GM19328 (cell line): ENCODE data around the gene TGFBR1.
A peak's percentile ranks its signal among the peaks of the same experiment; 100 is the strongest.

Source experiments
- ATAC-seq: cut with Tn5 transposase; IDR thresholded peaks from one replicate; pipeline ENCODE4 v1.9.1; 2021; ENCODE audit warnings: mild to moderate bottlenecking, moderate library complexity; ENCODE audit not compliant: unreplicated experiment

TGFBR1 gene

DNA sequence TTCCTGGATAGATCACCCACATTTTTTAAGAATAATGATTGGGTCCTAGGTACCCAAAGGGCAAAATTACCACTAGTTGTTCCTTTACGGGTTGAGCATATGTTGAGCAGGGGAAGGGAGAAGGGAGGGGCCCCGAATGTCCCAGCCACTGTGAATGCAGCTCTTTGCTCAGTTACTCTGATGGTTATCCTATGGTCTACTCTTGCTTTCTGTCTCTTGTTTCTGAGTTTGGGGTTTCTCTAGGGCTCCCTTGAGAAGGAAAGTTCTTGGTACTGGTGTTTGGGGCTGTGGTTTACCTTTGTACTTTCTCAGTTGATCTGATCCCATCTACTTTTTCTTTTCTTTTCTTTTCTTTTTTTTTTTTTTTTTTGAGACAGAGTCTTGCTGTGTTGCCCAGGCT, 61.2 kb downstream of the TGFBR1 start:
- ATAC-seq, result no peak

DNA sequence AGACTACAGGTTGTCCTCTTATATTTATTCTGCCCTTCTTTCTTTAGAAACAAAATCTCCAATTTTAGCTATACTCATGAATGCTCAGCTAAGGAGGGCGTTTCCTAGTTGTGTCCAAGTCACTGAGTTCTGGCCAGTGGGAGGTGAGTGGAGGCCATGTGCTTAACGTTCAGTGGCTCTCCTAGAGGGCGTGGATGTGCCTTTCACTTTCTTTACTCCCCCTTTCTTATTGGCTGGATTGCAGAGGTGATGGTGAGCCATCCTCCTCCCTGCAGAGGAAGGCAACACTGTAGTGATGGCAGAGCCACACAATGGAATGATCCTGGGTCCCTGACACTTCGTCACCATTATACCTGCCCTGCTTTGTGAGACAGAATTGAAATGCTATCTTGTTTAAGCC, 62.2 kb downstream of the TGFBR1 start:
- no peak for ATAC-seq

DNA sequence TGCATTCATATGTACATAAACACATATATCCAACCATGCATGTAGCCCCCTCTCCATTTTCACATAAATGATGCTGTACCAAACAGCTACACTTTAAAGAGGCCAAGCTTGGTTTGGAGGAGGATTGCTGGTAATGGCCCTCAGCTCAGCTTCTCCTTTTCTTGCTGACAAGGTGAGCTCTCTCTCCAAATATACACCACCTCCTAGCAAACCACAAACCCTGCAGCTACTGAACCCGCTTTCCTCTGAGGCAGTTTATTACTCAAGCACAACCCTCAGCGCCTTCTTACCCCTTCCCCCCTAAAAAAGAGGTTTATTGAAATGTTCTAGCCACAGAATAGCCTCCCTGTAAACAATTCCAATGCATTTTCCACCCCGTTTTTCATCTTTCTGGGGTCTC, 62.8 kb downstream of the TGFBR1 start:
- ATAC-seq, result peak; percentile 58

DNA sequence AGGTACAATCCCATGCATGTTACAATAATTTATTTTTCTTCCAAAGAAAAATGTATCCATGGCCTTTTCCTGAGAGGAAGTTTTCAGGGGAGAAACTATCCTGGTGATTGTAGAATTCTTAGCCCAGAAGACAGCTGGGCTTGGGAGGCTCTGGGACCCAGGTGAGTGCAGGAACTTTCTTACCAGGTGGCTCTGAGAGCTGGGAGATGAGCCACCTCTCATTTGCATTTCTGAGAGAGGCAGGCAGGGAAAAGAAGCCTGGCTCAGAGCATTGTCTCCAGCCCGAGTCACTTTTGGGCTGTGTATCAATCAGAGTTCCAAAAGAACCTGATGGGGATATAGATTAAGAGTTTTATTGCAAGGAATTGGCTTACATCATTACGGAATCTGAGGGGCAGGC, 64.2 kb downstream of the TGFBR1 start:
- ATAC-seq, result no peak

DNA sequence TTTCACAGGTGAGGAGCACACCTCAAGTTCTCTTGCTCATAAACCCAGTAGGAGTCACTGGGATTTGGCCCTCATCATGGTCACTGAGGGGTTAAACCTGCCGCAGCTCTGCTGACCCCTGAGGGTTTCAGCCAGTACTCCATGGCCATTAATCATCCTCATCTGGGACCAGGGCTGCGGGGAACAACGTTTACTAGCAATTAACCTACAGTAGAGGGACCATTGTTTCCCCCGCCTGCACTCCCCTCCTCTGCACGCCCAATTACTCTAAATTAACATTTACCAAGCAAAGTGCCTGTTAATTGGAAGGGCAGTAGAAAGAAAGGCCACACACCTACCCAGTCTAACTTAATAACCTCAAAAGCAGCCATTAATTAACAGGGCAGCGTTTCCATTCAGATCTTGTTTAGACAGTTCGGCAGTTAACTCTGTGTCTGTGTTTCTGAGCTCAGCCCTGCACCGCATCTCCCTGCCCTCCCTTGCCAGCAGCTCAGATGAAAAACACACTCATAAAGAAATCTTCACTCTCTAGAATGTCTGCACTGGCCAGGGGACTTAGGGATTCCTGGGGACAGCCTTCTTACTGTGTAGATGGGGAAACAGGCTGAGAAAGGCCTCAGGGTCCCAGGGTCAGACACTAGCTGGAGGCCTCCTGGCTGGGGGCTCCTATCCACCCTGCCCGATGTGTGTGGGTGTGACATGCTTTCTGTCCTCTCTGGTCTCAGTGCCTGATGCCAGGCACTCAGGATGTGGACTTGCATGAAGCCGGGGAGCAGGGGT, 65.3 kb downstream of the TGFBR1 start:
- ATAC-seq, result no peak

DNA sequence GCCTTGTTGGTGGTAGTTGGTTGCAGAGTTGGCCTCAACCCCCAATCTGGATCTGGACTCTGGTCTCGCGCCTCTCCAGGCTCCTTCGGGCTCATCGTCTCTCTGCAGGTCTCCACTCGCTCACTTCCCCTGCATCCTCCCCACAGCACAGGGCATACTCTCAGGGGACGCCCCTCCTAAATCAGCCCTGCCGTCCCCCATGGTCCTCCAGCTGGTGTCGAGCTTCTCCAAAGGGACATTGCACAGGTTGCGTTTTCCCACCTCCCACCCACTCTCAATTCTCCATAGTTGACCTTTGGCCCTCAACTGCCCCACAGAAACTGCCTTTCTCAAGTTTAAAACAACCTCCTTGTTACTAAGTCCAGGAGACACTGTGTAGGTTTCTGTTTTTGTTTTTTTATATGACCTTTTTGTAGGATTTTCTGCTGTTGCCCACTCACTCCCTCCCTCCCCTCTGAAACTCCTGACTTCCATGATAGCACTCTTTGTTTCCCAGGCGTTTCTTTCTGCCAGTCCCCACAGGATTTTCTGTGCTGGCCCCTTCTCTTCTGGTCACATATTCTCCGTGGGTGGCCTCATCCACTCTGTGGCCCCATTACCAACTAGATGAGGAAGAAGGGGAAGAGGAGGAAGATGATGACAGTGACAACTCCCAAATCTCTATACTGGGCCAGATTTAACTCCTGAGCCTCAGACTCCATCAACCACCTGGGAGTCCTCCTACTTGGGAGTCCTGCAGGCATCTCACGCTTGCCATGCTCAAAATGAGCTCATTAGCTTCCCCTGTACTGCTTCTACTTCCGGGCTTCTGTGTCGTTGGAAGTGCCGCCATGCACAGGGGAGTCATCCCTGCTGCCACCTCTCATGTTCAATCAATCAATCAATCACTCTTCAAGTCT, 66.6 kb downstream of the TGFBR1 start:
- ATAC-seq, result no peak

DNA sequence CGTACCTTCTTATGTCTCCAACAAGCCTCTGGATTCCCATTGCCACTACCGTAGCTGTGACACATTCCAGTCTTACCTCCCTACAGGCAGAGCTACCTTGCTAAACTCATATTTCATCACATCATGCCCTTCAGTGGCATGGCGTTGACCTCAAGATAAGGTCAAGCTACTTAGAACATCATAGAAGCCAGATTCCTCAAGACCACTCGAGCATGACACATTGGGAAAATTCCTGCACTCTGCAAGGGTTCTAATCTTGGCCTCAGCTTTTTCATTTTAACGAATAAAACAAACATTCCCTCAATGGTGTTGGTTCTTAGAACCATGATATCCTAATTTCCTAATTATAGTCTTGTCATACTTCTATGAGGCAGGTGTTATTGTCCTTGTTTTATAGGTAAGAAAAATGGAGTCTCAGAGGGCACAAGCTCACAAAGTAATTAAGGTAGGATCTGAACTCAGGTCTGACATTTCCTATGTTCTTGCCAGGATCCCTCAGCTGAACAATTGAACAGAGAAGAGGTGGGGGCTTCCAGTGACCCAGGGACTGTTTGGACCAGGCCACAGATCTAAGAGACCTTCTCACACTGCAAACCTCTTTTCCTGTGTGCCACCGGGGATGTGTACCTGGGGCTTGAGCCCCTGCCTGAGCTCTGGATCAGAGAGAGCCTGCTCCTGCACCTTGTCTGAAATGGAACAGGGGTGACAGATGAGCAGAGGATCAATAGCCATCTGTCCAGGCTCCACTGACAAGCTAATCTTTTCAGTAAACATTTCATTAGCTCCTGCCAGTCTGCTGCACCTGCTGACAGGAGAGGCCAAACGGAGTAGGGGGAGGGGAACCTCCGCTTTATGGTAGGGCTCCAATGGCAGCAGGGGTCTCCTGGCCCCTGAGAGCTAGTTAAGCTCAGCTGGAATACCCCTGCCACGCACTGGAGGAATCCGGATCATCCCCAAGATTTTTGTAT, 67.5 kb downstream of the TGFBR1 start:
- ATAC-seq, result no peak

DNA sequence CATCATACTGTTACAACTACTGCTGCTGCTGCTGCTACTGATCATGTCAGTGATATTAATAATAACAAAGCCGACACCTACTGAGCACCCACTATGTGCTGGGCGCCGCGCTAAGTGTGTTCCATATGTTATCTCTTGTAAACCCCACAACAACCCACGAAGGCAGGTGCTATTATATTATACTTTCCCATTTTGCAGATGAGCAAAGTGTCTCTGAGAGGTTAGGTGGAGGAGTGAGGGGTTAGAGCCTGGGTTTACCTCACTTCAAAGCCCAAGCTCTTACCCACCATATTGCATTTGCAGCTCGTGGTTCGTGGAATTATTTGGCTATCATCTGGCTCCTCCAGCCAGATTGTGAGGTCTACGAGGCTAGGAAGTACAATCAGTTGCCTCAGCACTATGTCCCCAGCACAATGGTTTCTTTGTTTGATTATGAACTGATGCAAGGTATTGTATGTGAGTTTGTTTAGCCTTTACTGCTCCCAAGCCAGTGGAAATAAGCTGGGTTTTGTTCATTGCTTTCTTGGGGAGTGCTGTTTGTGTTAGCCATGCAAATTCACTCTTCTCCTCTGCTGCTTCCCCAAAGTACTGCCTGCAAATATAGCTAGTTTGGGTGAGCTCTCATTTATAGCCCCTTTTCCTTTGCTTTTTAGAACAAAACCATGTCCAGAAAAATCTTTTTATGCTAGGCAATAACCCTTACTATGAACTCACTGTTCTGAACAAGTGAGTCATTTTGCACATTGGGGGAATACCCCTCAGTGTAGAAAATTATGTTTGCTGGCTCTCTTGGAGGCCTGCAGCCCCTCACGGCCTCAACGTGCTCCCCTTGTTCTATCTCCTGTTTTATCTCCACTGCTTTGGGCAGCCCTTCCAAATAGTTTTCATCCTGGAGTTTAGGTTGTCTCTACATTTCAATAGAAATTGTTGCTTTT, 68.9 kb downstream of the TGFBR1 start:
- no peak for ATAC-seq

DNA sequence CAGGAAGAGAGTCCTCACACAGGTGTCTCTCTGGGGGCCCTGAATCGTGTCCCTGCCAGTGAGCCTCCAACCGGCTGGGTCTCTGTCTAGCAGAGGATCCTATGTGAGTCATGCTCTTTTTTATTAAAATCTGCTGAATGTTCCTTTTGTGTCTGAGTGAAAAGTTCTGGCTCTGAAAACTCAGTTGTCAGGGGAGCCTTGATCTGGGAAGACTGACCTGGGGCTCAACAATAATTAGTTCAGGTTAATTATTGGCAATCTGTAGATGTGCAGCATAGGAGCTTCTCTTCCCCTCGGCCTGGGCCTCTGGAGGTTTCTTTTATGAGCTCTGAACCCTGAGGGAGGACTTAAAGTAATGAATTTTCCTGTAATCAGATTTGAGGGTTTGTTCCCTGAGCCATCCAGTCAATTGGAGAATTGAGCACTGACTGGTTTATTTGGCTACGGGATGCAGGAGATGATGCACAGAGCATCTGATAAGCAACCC, 71.7 kb downstream of the TGFBR1 start:
- no peak for ATAC-seq

DNA sequence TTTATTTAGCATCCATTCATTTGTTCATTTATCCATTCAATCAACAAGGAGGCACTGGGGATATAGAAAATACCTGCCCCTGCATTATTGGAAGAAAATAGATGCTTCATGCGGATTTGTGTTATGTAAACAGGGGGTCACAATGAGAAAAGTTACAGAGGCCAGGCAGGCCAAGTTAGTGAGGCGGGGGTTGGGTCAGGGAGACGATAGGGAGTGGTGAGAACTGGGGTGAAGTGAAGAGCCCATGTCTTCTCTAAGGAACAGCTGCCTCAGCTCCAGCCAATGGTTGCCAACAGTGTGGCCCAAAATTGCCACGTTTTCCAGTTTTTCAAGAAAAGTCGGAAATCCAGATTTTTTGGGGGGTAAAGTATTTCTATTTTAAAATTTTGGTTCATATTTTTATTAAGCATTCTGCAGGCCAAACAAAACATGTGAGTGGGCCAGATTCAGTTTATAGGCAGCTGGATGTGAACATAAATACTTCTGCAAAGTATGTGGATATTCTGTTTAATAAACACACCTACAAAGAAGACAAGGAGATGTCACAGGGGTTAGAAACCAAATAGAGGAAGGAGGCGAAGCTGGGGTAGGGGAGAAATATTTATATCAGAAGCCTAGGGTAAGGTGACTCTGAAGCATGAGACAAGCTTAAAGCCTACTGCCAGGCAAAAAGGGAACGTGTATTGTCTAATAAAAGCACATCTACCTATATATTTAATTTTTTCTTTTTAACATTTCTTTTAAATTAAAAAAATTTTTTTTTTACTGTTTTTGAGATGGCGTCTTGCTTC, 72.9 kb downstream of the TGFBR1 start:
- no peak for ATAC-seq

DNA sequence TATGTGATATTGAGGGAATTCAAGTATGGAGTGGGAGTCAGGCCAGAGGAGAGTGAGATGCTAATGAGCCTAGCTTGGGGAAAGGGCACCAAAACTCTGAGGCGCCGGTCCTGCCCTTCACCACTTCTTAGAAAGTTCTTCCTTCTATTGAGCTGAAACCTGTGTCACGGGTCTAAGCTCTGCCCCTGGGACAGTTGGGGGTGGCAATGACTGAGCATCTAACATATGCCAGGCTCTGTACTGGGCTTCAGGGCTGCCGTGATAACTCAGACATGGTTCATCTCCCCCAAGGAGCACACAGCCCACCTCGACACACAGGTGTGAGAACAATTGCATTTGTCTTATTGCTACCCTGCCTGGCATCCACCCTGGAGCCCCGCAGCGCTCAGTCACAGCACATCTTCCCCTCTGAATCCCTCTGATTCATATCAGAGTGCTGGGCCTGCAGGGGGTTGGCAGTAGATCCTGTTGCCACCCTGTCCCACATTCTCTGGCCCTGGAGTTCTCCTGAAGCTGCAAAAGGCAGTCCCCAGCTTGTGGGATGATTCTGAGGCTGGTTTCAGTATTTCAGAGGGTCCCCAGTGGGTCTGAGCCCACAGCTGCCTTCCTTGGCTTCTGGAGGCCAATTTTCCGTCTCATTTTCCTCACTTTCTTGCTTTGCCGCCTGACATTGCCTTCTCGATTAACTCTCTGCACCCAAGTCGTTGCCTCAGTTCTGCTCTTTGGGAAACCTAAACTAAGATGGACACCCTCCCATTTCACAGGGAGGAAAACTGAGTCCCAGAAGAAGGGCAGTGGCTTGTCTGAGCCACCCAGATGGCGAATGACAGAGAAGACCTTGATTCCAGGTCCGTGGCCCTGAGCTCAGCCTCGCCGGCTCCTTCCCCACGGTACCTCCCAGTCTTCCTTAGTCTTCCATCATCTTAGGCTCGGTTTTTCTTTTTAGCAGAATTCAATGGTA, 74.3 kb downstream of the TGFBR1 start:
- no peak for ATAC-seq

DNA sequence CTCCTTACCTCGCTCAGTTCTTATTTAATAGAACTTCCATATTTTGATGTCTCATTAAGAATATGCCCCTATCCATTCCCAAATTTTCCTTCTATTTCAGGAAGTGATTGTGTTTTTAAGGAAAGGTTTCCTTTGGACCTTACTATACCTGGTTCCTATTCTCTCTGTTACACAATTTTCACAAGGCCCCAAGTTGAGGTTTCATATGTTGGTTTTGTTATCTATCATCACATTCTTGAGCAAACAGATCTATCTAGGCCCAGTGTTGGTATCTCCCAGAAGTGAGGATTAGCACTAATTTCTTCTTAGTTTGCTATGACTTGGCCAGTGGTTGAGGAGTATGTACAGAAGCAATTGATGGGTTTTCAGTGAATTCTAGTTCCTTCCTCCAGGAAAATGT, 75.3 kb downstream of the TGFBR1 start:
- no peak for ATAC-seq

DNA sequence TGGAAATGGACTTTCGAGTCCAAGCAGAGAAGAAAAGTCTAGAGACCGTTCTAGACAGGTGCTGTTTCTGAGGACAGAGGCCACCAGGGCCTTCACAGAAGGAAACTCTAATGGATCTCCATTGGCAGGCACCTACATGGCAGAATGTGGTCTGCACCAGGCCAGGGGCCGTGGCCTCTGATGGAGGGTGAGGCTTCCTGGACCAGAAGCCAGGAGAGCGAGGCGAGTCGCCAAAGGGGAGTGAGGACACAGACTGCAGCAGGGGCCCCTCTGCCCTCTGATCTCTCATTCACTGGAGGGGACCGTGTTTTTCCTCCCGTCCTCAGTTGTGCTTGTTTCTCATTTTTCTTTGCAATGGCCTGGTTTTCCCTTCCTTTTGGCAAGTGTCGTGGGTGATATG, 75.7 kb downstream of the TGFBR1 start:
- no peak for ATAC-seq

DNA sequence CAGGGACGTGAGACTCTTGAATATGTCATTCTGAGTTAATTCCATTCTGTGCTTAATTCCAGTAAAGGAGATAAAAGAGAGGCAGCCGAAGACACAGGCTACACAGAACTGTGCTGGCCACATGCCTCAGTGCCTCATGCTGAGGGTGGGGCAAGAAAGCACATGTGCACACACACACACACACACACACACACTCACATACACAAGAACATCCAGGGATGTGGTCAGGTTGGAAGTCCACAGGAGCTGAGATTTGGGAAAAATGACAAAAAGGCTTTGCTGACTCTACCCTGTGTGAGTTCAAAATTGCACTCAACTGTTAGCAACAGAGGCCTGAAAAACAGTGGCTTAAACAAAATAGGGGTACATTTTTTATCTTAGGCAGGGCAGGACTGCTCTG, 76.3 kb downstream of the TGFBR1 start:
- ATAC-seq, result no peak

DNA sequence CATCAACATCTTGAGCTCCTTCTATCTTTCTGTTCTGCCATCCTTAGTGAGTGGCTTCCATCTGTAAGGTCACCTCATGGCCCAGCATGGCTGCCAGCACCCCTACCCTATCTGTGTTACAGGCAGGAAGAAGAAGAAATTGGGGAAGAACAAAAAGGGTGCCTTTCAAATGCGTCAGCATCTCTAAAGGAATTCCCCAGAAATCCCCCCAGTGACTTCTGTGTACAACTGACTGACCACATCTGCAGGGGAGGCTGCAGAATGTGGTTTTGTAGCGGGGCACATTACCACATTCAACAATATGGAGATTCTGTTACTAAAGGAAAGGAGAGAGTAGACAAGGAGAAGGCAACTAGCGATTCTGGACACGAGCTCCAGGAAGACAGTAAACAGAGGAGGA, 76.7 kb downstream of the TGFBR1 start:
- peak; percentile 41 for ATAC-seq

DNA sequence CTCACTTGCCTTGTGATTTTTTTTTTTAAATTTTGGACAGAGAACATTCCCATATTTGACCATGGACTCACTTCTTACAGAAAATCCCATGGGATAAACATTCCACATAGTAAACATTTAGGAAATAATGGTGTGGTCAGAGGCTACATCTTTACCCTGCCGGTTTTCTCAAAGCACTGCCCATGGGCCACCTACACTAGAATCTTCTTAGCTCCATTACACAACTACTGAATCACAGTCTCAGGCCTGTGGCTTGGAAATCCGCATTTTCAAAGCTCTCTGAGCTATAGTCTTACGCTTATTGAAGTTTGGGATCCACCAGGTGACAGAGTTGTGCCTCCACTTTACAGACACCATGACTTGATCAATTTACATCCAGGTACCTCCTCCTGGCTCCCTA, 77.4 kb downstream of the TGFBR1 start:
- ATAC-seq, result no peak

DNA sequence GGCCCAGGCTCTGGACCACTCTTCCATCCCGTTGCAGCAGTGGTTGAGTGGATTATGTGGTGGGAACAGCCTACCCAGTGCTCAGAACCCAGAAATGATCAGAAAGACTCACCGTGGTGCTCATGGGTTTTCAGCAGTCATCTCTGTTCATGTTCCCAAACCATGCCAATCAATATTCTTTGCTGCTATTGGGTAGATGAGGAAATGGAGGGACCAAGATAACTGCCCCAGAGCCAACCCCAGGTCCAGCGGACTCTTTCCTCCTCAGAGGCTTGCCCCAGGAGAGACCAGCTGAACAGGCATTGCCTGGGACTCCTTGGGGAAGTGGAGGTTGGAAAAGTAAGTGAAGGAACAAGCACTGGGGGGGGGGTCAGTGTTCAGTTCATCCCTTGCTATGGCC, 78.7 kb downstream of the TGFBR1 start:
- ATAC-seq, result no peak

DNA sequence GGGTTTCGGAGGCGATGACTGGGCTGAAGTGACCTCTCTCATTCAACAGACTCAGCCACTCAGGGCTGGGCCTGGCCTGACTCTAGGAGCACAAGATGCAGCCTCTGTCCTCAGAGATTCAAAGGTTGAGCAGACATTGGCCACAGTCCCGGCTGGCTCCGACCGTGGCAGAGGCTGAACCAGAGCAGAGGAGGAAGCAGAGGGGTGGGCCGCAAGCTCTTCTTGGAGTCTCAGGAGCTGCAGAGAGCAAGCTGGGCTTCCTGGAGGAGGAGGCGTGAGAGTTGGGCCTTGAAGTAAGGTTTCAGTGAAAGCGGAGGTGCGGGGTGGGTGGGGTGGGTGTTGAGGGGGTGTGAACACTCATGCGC, 79.2 kb downstream of the TGFBR1 start:
- peak; percentile 8 for ATAC-seq
